ENCODE measurements around the gene ZCRB1. TPM values are rescaled to one million over a fixed set of nuclear protein-coding genes. Genes with fewer than 3 reads are reported as not detected.
A peak's percentile ranks its signal among the peaks of the same experiment; 100 is the strongest.

Gene ZCRB1
- total and polyA plus RNA-seq, 5 donors = 42.8 to 59.6 (median 54.9) TPM

- Histone ChIP-seq H3K27ac (ENCODE audit: low read length) (peak overlapping the region; percentile 17), H3K27me3 (ENCODE audit: control insufficient read depth, insufficient read depth) (no peaks in the 10 kb centered on the region), H3K9me3 (ENCODE audit: control insufficient read depth, low read length) (no peaks in the 10 kb centered on the region), H3K4me1 (ENCODE audit: control insufficient read depth, insufficient read depth, low read length) (peaks cover 4% of the 10 kb centered on the region), H3K4me3 (ENCODE audit: low read length) (peak overlapping the region; percentile 89)
- intact Hi-C loops (cut with DNase I) = loop anchor here in 2 of 4 donors (10.0 kb wide), 1 partner anchor 92 kb away; the partner anchor contains the start of gene YAF2 (in 2 of the 2)
- WGBS = 63% methylated on average over 2 of the region's 2 CpGs
- DNase-seq = no peak
- no peak for ATAC-seq
These were observed 1.3 kb upstream of the ZCRB1 start for GRCh38 chr12:42327227-42327590.

- no peaks in the 10 kb centered on the region for H3K9me3 ChIP-seq (ENCODE audit: control insufficient read depth, low read length)
- no peak for DNase-seq
- WGBS = 10% methylated on average over 13 of the region's 13 CpGs
- H3K27ac ChIP-seq (ENCODE audit: low read length) = peak overlapping the region; percentile 57
- no peak for ATAC-seq
- no peaks in the 10 kb centered on the region for H3K27me3 ChIP-seq (ENCODE audit: control insufficient read depth, insufficient read depth)
- peaks cover 4% of the 10 kb centered on the region for H3K4me1 ChIP-seq (ENCODE audit: control insufficient read depth, insufficient read depth, low read length)
- peak overlapping the region; percentile 89 for H3K4me3 ChIP-seq (ENCODE audit: low read length)
- intact Hi-C loops (cut with DNase I) = loop anchor here in 2 of 4 donors (10.0 kb wide), 1 partner anchor 92 kb away; the partner anchor contains the start of gene YAF2 (in 2 of the 2)
These were observed 790 bp upstream of the ZCRB1 start for GRCh38 chr12:42326541-42327226.

- peaks cover 4% of the 10 kb centered on the region for H3K4me1 ChIP-seq (ENCODE audit: control insufficient read depth, insufficient read depth, low read length)
- no peak for ATAC-seq
- no peaks in the 10 kb centered on the region for H3K9me3 ChIP-seq (ENCODE audit: control insufficient read depth, low read length)
- 47% methylated on average over 7 of the region's 7 CpGs for WGBS
- no peak for DNase-seq
- H3K27ac ChIP-seq (ENCODE audit: low read length) = no peak overlapping the region
- H3K4me3 ChIP-seq (ENCODE audit: low read length) = peak overlapping the region; percentile 89
- intact Hi-C loops (cut with DNase I) = loop anchor here in 2 of 4 donors (10.0 kb wide), 1 partner anchor 90 kb away; the partner anchor contains the start of gene YAF2 (in 2 of the 2)
- no peaks in the 10 kb centered on the region for H3K27me3 ChIP-seq (ENCODE audit: control insufficient read depth, insufficient read depth)
These were observed 605 bp downstream of the ZCRB1 start for GRCh38 chr12:42325326-42325652.

GRCh38 chr12:42323856-42324255 is 2.0 kb downstream of the ZCRB1 start:
- Histone ChIP-seq H3K27me3 (ENCODE audit: control insufficient read depth, insufficient read depth) (no peaks in the 10 kb centered on the region), H3K4me3 (ENCODE audit: low read length) (no peak overlapping the region), H3K4me1 (ENCODE audit: control insufficient read depth, insufficient read depth, low read length) (peaks cover 4% of the 10 kb centered on the region), H3K27ac (ENCODE audit: low read length) (no peak overlapping the region), H3K9me3 (ENCODE audit: control insufficient read depth, low read length) (no peaks in the 10 kb centered on the region)
- intact Hi-C loops (cut with DNase I) = loop anchor here in 2 of 4 donors (10.0 kb wide), 1 partner anchor 89 kb away; the partner anchor contains the start of gene YAF2 (in 2 of the 2)
- ATAC-seq (no peak), DNase-seq (no peak)
- WGBS = 73% methylated on average over 6 of the region's 6 CpGs

DNA sequence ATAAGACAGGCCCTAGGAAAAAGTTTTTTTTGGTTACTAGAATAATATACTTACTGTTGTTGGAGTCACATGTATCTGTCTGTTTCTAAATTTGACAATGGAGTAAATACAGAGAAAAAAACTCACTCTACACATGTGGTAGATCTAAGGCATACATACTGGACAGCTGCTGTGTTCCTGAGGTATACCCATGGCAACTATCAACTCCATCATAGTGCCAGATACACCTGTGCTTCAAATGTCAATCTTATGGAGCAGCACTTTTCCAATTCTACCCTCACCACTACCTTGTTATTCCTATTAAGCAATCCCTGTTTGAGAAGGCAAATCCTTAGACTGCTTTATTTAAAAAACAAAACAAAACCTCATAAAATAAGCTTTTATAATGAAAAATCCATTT is 3.3 kb downstream of the ZCRB1 start:
- H3K4me1 ChIP-seq (ENCODE audit: control insufficient read depth, insufficient read depth, low read length) = peaks cover 4% of the 10 kb centered on the region
- DNase-seq (no peak), ATAC-seq (no peak)
- no peak overlapping the region for H3K27ac ChIP-seq (ENCODE audit: low read length)
- no peaks in the 10 kb centered on the region for H3K27me3 ChIP-seq (ENCODE audit: control insufficient read depth, insufficient read depth)
- intact Hi-C loops (cut with DNase I) = loop anchor here in 2 of 4 donors (10.0 kb wide), 1 partner anchor 88 kb away; the partner anchor contains the start of gene YAF2 (in 2 of the 2)
- no peaks in the 10 kb centered on the region for H3K9me3 ChIP-seq (ENCODE audit: control insufficient read depth, low read length)
- no peak overlapping the region for H3K4me3 ChIP-seq (ENCODE audit: low read length)

GRCh38 chr12:42320796-42321195 is 5.1 kb downstream of the ZCRB1 start:
- no peaks in the 10 kb centered on the region for H3K9me3 ChIP-seq (ENCODE audit: control insufficient read depth, low read length)
- H3K4me1 ChIP-seq (ENCODE audit: control insufficient read depth, insufficient read depth, low read length) = no peaks in the 10 kb centered on the region
- H3K27me3 ChIP-seq (ENCODE audit: control insufficient read depth, insufficient read depth) = no peaks in the 10 kb centered on the region
- H3K4me3 ChIP-seq (ENCODE audit: low read length) = no peak overlapping the region
- no peak for ATAC-seq
- no peak overlapping the region for H3K27ac ChIP-seq (ENCODE audit: low read length)
- no peak for DNase-seq
- intact Hi-C loops (cut with DNase I) = loop anchor here in 2 of 4 donors (10.0 kb wide), 1 partner anchor 86 kb away; the partner anchor contains the start of gene YAF2 (in 2 of the 2)

DNA sequence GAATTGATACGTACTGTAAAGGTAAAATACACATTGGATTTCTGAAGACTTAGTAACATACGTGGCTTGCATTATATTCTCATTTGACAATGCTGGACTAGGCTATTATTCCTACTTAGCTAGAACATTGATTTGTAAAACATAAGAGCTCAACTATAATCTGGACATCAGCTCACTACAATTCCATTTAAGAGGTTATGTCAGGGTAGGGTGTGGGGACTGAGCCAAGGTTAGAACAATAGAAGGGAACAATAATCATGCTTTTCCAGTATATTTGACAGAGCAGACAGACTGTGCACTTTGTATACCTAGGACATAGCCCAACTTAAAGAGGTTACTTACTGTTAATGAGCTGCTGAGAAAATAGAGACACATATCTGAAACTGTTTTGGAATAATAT is 10.8 kb downstream of the ZCRB1 start:
- ATAC-seq = no peak
- no peaks in the 10 kb centered on the region for H3K9me3 ChIP-seq (ENCODE audit: control insufficient read depth, low read length)
- 86% methylated on average over 2 of the region's 2 CpGs for WGBS
- no peaks in the 10 kb centered on the region for H3K27me3 ChIP-seq (ENCODE audit: control insufficient read depth, insufficient read depth)
- no peak overlapping the region for H3K27ac ChIP-seq (ENCODE audit: low read length)
- no peaks in the 10 kb centered on the region for H3K4me1 ChIP-seq (ENCODE audit: control insufficient read depth, insufficient read depth, low read length)
- H3K4me3 ChIP-seq (ENCODE audit: low read length) = no peak overlapping the region
- no peak for DNase-seq
- intact Hi-C loops (cut with DNase I) = no loop called here

DNA sequence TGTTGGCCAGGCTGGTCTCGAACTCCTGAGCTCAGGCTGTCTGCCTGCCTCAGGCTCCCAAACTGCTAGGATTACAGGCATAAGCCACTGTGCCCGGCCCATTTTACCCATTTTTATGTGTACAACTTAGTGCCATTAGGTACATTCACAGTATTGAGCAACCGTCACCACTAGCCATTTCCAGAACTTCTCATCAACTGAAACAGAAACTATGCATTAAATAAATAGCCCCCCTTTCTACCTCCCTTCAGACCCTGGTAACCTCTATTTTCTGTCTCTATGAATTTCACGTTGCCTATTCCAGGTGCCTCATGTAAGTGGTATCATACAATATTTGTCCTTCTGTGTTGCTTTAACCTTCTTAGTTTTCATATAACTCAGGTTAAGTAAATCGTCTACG is 15.9 kb downstream of the ZCRB1 start:
- WGBS = 89% methylated on average over 6 of the region's 6 CpGs
- no peak overlapping the region for H3K4me3 ChIP-seq (ENCODE audit: low read length)
- no peak for ATAC-seq
- intact Hi-C loops (cut with DNase I) = no loop called here
- H3K27me3 ChIP-seq (ENCODE audit: control insufficient read depth, insufficient read depth) = no peaks in the 10 kb centered on the region
- DNase-seq = no peak
- no peak overlapping the region for H3K27ac ChIP-seq (ENCODE audit: low read length)
- H3K9me3 ChIP-seq (ENCODE audit: control insufficient read depth, low read length) = no peaks in the 10 kb centered on the region
- no peaks in the 10 kb centered on the region for H3K4me1 ChIP-seq (ENCODE audit: control insufficient read depth, insufficient read depth, low read length)

DNA sequence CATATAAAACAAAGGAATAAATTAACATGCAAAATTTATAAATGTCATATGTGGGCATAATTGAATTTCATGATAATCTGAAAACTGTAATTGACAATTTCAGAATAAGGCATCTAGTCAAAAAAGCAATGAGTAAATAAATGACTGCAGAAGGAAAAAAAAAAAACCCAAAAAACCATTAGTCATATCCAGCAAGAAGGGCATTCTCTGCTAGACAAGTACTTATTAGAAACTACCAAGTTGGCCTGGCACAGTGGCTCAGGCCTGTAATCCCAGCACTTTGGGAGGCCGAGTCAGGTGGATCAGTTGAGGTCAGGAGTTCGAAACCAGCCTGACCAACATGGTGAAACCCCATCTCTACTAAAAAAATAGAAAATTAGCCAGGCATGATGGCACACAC is 17.5 kb downstream of the ZCRB1 start:
- H3K4me1 ChIP-seq (ENCODE audit: control insufficient read depth, insufficient read depth, low read length) = no peaks in the 10 kb centered on the region
- H3K27me3 ChIP-seq (ENCODE audit: control insufficient read depth, insufficient read depth) = no peaks in the 10 kb centered on the region
- intact Hi-C loops (cut with DNase I) = no loop called here
- no peak overlapping the region for H3K27ac ChIP-seq (ENCODE audit: low read length)
- DNase-seq = no peak
- no peaks in the 10 kb centered on the region for H3K9me3 ChIP-seq (ENCODE audit: control insufficient read depth, low read length)
- H3K4me3 ChIP-seq (ENCODE audit: low read length) = no peak overlapping the region
- no peak for ATAC-seq
- 95% methylated on average over 2 of the region's 2 CpGs for WGBS

GRCh38 chr12:42306297-42306696 is 19.6 kb downstream of the ZCRB1 start:
- no peaks in the 10 kb centered on the region for H3K9me3 ChIP-seq (ENCODE audit: control insufficient read depth, low read length)

GRCh38 chr12:42299392-42300308 is 26.2 kb downstream of the ZCRB1 start:
- WGBS = 80% methylated on average over 8 of the region's 8 CpGs

More at GRCh38 chr12:42306297-42306696, 19.6 kb downstream of the ZCRB1 start:
- ATAC-seq = no peak
- no peaks in the 10 kb centered on the region for H3K27me3 ChIP-seq (ENCODE audit: control insufficient read depth, insufficient read depth)
- intact Hi-C loops (cut with DNase I) = no loop called here
- no peak overlapping the region for H3K27ac ChIP-seq (ENCODE audit: low read length)
- no peak overlapping the region for H3K4me3 ChIP-seq (ENCODE audit: low read length)
- no peaks in the 10 kb centered on the region for H3K4me1 ChIP-seq (ENCODE audit: control insufficient read depth, insufficient read depth, low read length)
- no peak for DNase-seq
- WGBS = 98% methylated on average over 3 of the region's 3 CpGs

More at GRCh38 chr12:42299392-42300308, 26.2 kb downstream of the ZCRB1 start:
- Histone ChIP-seq H3K27me3 (ENCODE audit: control insufficient read depth, insufficient read depth) (no peaks in the 10 kb centered on the region), H3K27ac (ENCODE audit: low read length) (no peak overlapping the region), H3K4me3 (ENCODE audit: low read length) (no peak overlapping the region), H3K4me1 (ENCODE audit: control insufficient read depth, insufficient read depth, low read length) (no peaks in the 10 kb centered on the region), H3K9me3 (ENCODE audit: control insufficient read depth, low read length) (no peaks in the 10 kb centered on the region)
- DNase-seq (no peak), ATAC-seq (no peak)
- intact Hi-C loops (cut with DNase I) = no loop called here
